Right lobe of liver (tissue), 4 donors: ENCODE measurements around the gene SLC25A38.

Experiments used
- POLR2A ChIP-seq: fragments of 450-650 bp; IDR thresholded peaks from one replicate; pipeline ENCODE4 v1.6.1; 2017; ENCODE audit warnings: antibody characterized with exemption, mild to moderate bottlenecking
- TF ChIP-seq, protein P1 (sequence below), 4 donors: fragments of 200-600 bp in 3 of 4; fragments of 450-650 bp in 1 of 4; IDR thresholded peaks; one replicate each; pipeline versions ENCODE4 v1.5.1 to v1.8.0; 2016 to 2022; ENCODE audit warnings: antibody characterized with exemption in 4 of 4, mild to moderate bottlenecking in 2 of 4
- donor health status: DM: no; HTN: no; CAD: no.
- donor health status: DM: no; HTN: no; CAD: no.
- donor health status: DM: no; HTN: yes; CAD: no.

DNA sequence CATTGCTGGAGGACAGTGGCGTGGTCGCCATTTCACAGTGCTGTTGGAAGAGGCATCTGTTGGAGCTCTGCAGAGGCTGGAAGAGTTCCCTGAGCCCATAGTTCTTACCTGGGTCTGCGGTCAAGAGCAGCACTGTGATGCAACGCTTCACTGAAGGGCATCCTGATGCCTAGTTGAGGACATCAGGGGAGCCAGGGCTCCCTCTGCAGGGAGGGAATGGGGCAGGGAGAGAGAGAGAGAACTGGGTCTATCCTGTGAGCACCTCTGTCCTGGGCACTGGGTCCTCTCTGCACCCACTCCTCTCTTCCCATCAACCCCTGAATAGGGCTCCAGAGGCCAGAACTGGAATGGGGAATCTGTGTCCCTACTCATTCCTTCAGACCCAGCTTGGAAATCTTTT, 60.4 kb downstream of the SLC25A38 start:
- TF ChIP-seq, protein P1, sequence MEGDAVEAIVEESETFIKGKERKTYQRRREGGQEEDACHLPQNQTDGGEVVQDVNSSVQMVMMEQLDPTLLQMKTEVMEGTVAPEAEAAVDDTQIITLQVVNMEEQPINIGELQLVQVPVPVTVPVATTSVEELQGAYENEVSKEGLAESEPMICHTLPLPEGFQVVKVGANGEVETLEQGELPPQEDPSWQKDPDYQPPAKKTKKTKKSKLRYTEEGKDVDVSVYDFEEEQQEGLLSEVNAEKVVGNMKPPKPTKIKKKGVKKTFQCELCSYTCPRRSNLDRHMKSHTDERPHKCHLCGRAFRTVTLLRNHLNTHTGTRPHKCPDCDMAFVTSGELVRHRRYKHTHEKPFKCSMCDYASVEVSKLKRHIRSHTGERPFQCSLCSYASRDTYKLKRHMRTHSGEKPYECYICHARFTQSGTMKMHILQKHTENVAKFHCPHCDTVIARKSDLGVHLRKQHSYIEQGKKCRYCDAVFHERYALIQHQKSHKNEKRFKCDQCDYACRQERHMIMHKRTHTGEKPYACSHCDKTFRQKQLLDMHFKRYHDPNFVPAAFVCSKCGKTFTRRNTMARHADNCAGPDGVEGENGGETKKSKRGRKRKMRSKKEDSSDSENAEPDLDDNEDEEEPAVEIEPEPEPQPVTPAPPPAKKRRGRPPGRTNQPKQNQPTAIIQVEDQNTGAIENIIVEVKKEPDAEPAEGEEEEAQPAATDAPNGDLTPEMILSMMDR (IDR thresholded peaks at IDR 0.05): no peak
- no peak for TF ChIP-seq POLR2A
